Loucy (cell line): Measurements from ENCODE around the gene PPIL4.

Experiments used
- H2AFZ ChIP-seq: fragments of 200-600 bp; sonication (generic); 2 replicates; pipeline ENCODE4 v1.6.0; 2016; ENCODE audit warnings: antibody characterized with exemption, mild to moderate bottlenecking, low read length, moderate library complexity
- H3F3A ChIP-seq: fragments of 200-600 bp; 2 replicates; pipeline ENCODE4 v1.6.0; 2016; ENCODE audit warnings: antibody characterized with exemption, low read depth, mild to moderate bottlenecking
- H3K27me3 ChIP-seq: fragments of 200-600 bp; sonication (generic); 2 replicates; pipeline ENCODE4 v1.6.1; 2014; ENCODE audit warnings: low read length, mild to moderate bottlenecking; ENCODE audit not compliant: insufficient read depth, poor library complexity, severe bottlenecking
- H3K36me3 ChIP-seq: fragments of 200-600 bp; sonication (generic); 2 replicates; pipeline ENCODE4 v1.6.1; 2016; ENCODE audit warnings: low read length; ENCODE audit not compliant: insufficient read depth
- H3K4me1 ChIP-seq: fragments of 200-600 bp; sonication (generic); 2 replicates; pipeline ENCODE4 v1.5.1; 2014; ENCODE audit warnings: low read length, mild to moderate bottlenecking; ENCODE audit not compliant: insufficient read depth, poor library complexity, severe bottlenecking
- H3K4me2 ChIP-seq: fragments of 200-600 bp; sonication (generic); 2 replicates; pipeline ENCODE4 v1.6.0; 2014; ENCODE audit warnings: antibody characterized with exemption, low read length, low read depth, mild to moderate bottlenecking; ENCODE audit not compliant: poor library complexity, severe bottlenecking
- H3K4me3 ChIP-seq: fragments of 200-600 bp; sonication (generic); 2 replicates; pipeline ENCODE4 v1.5.1; 2014; ENCODE audit warnings: low read length, mild to moderate bottlenecking, mixed read lengths; ENCODE audit not compliant: poor library complexity, severe bottlenecking
- H3K79me2 ChIP-seq: fragments of 200-600 bp; sonication (generic); 2 replicates; pipeline ENCODE4 v1.6.1; 2014; ENCODE audit warnings: low read length; ENCODE audit not compliant: insufficient read depth
- H3K9ac ChIP-seq: fragments of 200-600 bp; sonication (generic); 2 replicates; pipeline ENCODE4 v1.6.0; 2014; ENCODE audit warnings: mild to moderate bottlenecking, low read depth, low read length, moderate library complexity; ENCODE audit not compliant: poor library complexity, severe bottlenecking
- H3K9me2 ChIP-seq: fragments of 200-600 bp; sonication (generic); replicated peaks from 2 replicates; pipeline ENCODE4 v1.6.1; 2016; ENCODE audit warnings: low read depth, low read length, mixed read lengths
- H3K9me3 ChIP-seq: fragments of 200-600 bp; sonication (generic); 2 replicates; pipeline ENCODE4 v1.6.1; 2014; ENCODE audit warnings: mild to moderate bottlenecking, antibody characterized with exemption, low read length, low read depth; ENCODE audit not compliant: insufficient read depth
- H4K20me1 ChIP-seq: fragments of 200-600 bp; sonication (generic); 2 replicates; pipeline ENCODE4 v1.6.0; 2014; ENCODE audit warnings: antibody characterized with exemption, low read length, mild to moderate bottlenecking; ENCODE audit not compliant: insufficient read depth, poor library complexity, severe bottlenecking
- EZH2phosphoT487 ChIP-seq: fragments of 200-600 bp; IDR thresholded peaks from 2 replicates; pipeline ENCODE4 v1.6.1; 2018; ENCODE audit warnings: antibody characterized with exemption, mild to moderate bottlenecking, moderate library complexity, borderline replicate concordance
- TF ChIP-seq, protein P1 (sequence below): fragments of 200-600 bp; sonication (generic); conservative IDR thresholded peaks from 2 replicates; pipeline ENCODE4 v1.5.1; 2014; ENCODE audit warnings: mild to moderate bottlenecking, antibody characterized with exemption, low read length

The PPIL4 gene

GRCh38 chr6:149476789-149477455 lies 68.9 kb downstream of the PPIL4 start:
- H3K36me3 ChIP-seq = no peaks in the 10 kb centered on the region
- no peaks in the 10 kb centered on the region for H3K4me1 ChIP-seq
- TF ChIP-seq, protein P1, sequence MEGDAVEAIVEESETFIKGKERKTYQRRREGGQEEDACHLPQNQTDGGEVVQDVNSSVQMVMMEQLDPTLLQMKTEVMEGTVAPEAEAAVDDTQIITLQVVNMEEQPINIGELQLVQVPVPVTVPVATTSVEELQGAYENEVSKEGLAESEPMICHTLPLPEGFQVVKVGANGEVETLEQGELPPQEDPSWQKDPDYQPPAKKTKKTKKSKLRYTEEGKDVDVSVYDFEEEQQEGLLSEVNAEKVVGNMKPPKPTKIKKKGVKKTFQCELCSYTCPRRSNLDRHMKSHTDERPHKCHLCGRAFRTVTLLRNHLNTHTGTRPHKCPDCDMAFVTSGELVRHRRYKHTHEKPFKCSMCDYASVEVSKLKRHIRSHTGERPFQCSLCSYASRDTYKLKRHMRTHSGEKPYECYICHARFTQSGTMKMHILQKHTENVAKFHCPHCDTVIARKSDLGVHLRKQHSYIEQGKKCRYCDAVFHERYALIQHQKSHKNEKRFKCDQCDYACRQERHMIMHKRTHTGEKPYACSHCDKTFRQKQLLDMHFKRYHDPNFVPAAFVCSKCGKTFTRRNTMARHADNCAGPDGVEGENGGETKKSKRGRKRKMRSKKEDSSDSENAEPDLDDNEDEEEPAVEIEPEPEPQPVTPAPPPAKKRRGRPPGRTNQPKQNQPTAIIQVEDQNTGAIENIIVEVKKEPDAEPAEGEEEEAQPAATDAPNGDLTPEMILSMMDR = no peak
- TF ChIP-seq EZH2phosphoT487 = no peak
- no peak overlapping the region for H3K4me3 ChIP-seq
- no peaks in the 10 kb centered on the region for H3K9me2 ChIP-seq
- H3K9me3 ChIP-seq = no peaks in the 10 kb centered on the region
- no peaks in the 10 kb centered on the region for H3K27me3 ChIP-seq
- H3K79me2 ChIP-seq = no peaks in the 10 kb centered on the region
- H2AFZ ChIP-seq = no peak overlapping the region
- no peak overlapping the region for H3K4me2 ChIP-seq
- H3K9ac ChIP-seq = no peak overlapping the region
- no peaks in the 10 kb centered on the region for H3F3A ChIP-seq
- H4K20me1 ChIP-seq = no peaks in the 10 kb centered on the region

- Histone ChIP-seq H2AFZ (no peak overlapping the region), H4K20me1 (no peaks in the 10 kb centered on the region), H3K4me3 (no peak overlapping the region), H3F3A (no peaks in the 10 kb centered on the region), H3K9me2 (no peaks in the 10 kb centered on the region), H3K27me3 (no peaks in the 10 kb centered on the region), H3K9ac (no peak overlapping the region), H3K4me2 (no peak overlapping the region), H3K79me2 (no peaks in the 10 kb centered on the region), H3K4me1 (no peaks in the 10 kb centered on the region), H3K36me3 (no peaks in the 10 kb centered on the region), H3K9me3 (no peaks in the 10 kb centered on the region)
- TF ChIP-seq, protein P1 = no peak
- TF ChIP-seq EZH2phosphoT487 = no peak
Measured at GRCh38 chr6:149474108-149474935, 71.5 kb downstream of the PPIL4 start.

GRCh38 chr6:149473080-149474052 lies 72.5 kb downstream of the PPIL4 start:
- no peaks in the 10 kb centered on the region for H3F3A ChIP-seq
- no peaks in the 10 kb centered on the region for H3K9me3 ChIP-seq
- no peaks in the 10 kb centered on the region for H3K79me2 ChIP-seq
- H3K9me2 ChIP-seq = no peaks in the 10 kb centered on the region
- H3K4me2 ChIP-seq = no peak overlapping the region
- no peaks in the 10 kb centered on the region for H4K20me1 ChIP-seq
- no peak for TF ChIP-seq EZH2phosphoT487
- TF ChIP-seq, protein P1 = no peak
- no peak overlapping the region for H2AFZ ChIP-seq
- no peaks in the 10 kb centered on the region for H3K27me3 ChIP-seq
- no peak overlapping the region for H3K9ac ChIP-seq
- no peaks in the 10 kb centered on the region for H3K4me1 ChIP-seq
- no peaks in the 10 kb centered on the region for H3K36me3 ChIP-seq
- no peak overlapping the region for H3K4me3 ChIP-seq
